Cardiac septum (tissue), 1 donor: ENCODE results near the gene TBC1D2B. TPM values are rescaled to one million over a fixed set of nuclear protein-coding genes. Genes with fewer than 3 reads are reported as not detected.

Experiments used
- total RNA-seq: library from RNA; stranded (reverse); fragmentation: NEBNext Ultra II Directional; extraction: Animal tissue kit (Norgen Biotek cat#: 25700); gene quantifications from one replicate; pipeline ENCODE4 v1.2.1, GENCODE V29; 2021
- donor health status: DM: no; HTN: no; CAD: no.

TBC1D2B gene
- total RNA-seq, 1 donor from 2014 or later, result 11.3 TPM

Other genes starting within 250 kb of the TBC1D2B start
- gene SH2D7, start 14.8 kb upstream of the TBC1D2B start, total RNA-seq, result not detected
- 16.7 TPM for gene CIB2, start 53.7 kb upstream of the TBC1D2B start, total RNA-seq
- 370 TPM for gene IDH3A, start 71.7 kb upstream of the TBC1D2B start, total RNA-seq
- not detected for gene ACSBG1, start 156.9 kb upstream of the TBC1D2B start, total RNA-seq
- gene DNAJA4, start 186.9 kb upstream of the TBC1D2B start, total RNA-seq, result 150 TPM
- gene SKIC8, start 221.9 kb upstream of the TBC1D2B start, total RNA-seq, result 33.3 TPM